ENCODE data around the gene FCMR. TPM values are rescaled to one million over a fixed set of nuclear protein-coding genes. Genes with fewer than 3 reads are reported as not detected.

Gene FCMR
- total RNA-seq, 4 donors from 2014 or later: 1.2 to 5.2 (median 3.0) TPM

- H3K27ac ChIP-seq: peak overlapping the region in 1 of 3 donors; percentile 24
- WGBS, 2 donors: 90 to 91% methylated on average over 1 of the region's 1 CpG
- intact Hi-C loops (cut with DNase I): no loop called here
- no peak for DNase-seq
- H3K9me3 ChIP-seq: no peaks in the 10 kb centered on the region
- TF ChIP-seq CTCF (IDR thresholded peaks at IDR 0.05): no peak
- TF ChIP-seq POLR2A (IDR thresholded peaks at IDR 0.05): no peak
- no peaks in the 10 kb centered on the region for H3K27me3 ChIP-seq
- no peaks in the 10 kb centered on the region for H3K36me3 ChIP-seq
- H3K4me3 ChIP-seq (replicated peaks in 1 of 3): no peak overlapping the region
- H3K4me1 ChIP-seq: no peaks in the 10 kb centered on the region
Measured at GRCh38 chr1:206922524-206922923, 783 bp upstream of the FCMR start.

- Histone ChIP-seq H3K9me3 (no peaks in the 10 kb centered on the region), H3K27ac (no peak overlapping the region), H3K4me3 (replicated peaks in 1 of 3) (no peak overlapping the region), H3K36me3 (no peaks in the 10 kb centered on the region), H3K27me3 (no peaks in the 10 kb centered on the region), H3K4me1 (no peaks in the 10 kb centered on the region)
- DNase-seq: no peak
- TF ChIP-seq CTCF (IDR thresholded peaks at IDR 0.05): no peak
- WGBS, 2 donors: 77 to 78% methylated on average over 3 of the region's 3 CpGs
- intact Hi-C loops (cut with DNase I): loop anchor here (10.0 kb wide), 2 partner anchors 283 to 433 kb away; partner anchors contain the start of gene DYRK3
Measured at GRCh38 chr1:206918076-206918475, 3.7 kb downstream of the FCMR start.

GRCh38 chr1:206916000-206916709, 5.6 kb downstream of the FCMR start:
- no peak overlapping the region for H3K27ac ChIP-seq
- H3K4me1 ChIP-seq: no peaks in the 10 kb centered on the region
- no peak overlapping the region for H3K4me3 ChIP-seq (replicated peaks in 1 of 3)
- DNase-seq: no peak
- no peak for TF ChIP-seq POLR2A (IDR thresholded peaks at IDR 0.05)
- no peak for TF ChIP-seq CTCF (IDR thresholded peaks at IDR 0.05)
- intact Hi-C loops (cut with DNase I): loop anchor here (10.0 kb wide), 2 partner anchors 281 to 431 kb away; partner anchors contain the start of gene DYRK3
- H3K27me3 ChIP-seq: no peaks in the 10 kb centered on the region
- no peaks in the 10 kb centered on the region for H3K9me3 ChIP-seq
- 79 to 82% methylated on average over 8 of the region's 8 CpGs for WGBS, 2 donors
- no peaks in the 10 kb centered on the region for H3K36me3 ChIP-seq

GRCh38 chr1:206915030-206915735, 6.6 kb downstream of the FCMR start:
- H3K9me3 ChIP-seq: no peaks in the 10 kb centered on the region
- no peaks in the 10 kb centered on the region for H3K36me3 ChIP-seq
- TF ChIP-seq POLR2A (IDR thresholded peaks at IDR 0.05) (no peak), CTCF (IDR thresholded peaks at IDR 0.05) (no peak)
- intact Hi-C loops (cut with DNase I): loop anchor here (10.0 kb wide), 2 partner anchors 280 to 430 kb away; partner anchors contain the start of gene DYRK3
- 86 to 88% methylated on average over 15 of the region's 15 CpGs for WGBS, 2 donors
- peaks cover 0 to 8% of the 10 kb centered on the region in 2 donors for H3K4me1 ChIP-seq
- DNase-seq: no peak
- H3K27me3 ChIP-seq: no peaks in the 10 kb centered on the region
- no peak overlapping the region for H3K4me3 ChIP-seq (replicated peaks in 1 of 3)
- no peak overlapping the region for H3K27ac ChIP-seq

Measured in thyroid gland (tissue), 4 donors.